PFSK-1 (cell line): ENCODE data around the gene UBE2M.

Experiments used
- FOXP2 ChIP-seq: optimal IDR thresholded peaks from 2 replicates; pipeline ENCODE3; 2011; ENCODE audit warnings: borderline replicate concordance, control low read depth, inconsistent platforms; ENCODE audit not compliant: insufficient read depth; ENCODE audit errors: extremely low read length, extremely low read depth
- POLR2AphosphoS5 ChIP-seq: IDR thresholded peaks from 2 replicates; pipeline ENCODE4 v1.6.1; 2012; ENCODE audit warnings: low read depth, mild to moderate bottlenecking, control low read depth, low read length, moderate library complexity
- REST ChIP-seq, 2 experiments: IDR thresholded peaks; 2 replicates each; pipeline versions ENCODE4 v1.6.1 to v1.8.0; 2011 to 2012; ENCODE audit warnings: low read depth in 2 of 2, low read length in 2 of 2, control low read depth in 1 of 2, inconsistent platforms in 1 of 2, mild to moderate bottlenecking in 1 of 2, moderate library complexity in 1 of 2; ENCODE audit not compliant: insufficient read depth in 1 of 2
- SIN3A ChIP-seq: IDR thresholded peaks from 2 replicates; pipeline ENCODE4 v1.6.1; 2012; ENCODE audit warnings: mild to moderate bottlenecking, low read length, moderate library complexity, borderline replicate concordance; ENCODE audit not compliant: insufficient read depth
- TAF1 ChIP-seq: IDR thresholded peaks from 2 replicates; pipeline ENCODE4 v1.6.1; 2012; ENCODE audit warnings: low read length, control low read depth, borderline replicate concordance; ENCODE audit not compliant: insufficient read depth

DNA sequence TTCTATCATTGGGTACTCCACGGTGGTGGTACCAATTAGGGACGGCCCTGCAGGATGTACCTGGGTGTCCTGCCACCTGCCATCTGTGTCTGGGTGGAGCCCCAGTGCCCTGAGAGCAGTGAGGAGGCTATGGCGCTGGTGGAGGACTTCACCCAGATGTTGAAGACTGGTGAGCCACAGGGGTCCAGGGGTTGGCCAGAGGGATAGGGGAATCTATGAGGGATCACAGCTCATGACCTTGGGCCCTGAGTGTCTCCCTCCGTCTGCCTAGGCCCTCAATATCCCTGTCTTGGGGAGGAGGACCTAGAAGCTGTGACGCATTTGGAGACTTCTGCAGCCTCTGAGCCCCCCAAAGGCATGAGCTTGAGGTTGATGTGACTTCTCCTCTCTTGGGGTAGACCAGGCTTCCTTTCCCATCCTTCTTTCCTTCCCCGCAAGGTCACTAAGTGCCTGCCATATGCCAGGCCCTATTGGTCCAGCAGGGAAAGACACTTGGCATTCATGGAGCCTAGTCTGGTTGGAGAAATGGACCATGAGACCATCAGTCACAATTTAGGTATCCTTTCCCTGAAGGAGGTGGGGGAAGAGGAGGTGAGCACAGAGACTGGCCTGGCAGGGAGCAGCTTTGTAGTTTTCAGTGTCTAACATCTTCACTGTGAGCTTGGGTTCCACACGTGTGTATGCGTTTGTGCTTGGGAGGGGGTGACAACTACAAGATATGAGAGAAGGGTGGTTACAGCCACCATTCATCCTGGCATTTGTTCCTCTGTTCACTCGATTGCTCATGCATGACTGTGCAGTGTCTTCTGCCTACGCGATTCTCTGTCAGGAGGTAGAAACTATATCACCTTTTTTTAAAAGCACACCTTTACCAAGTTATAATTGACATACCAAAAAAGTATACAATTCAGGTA, 19.9 kb upstream of the UBE2M start:
- no peak for TF ChIP-seq POLR2AphosphoS5
- no peak for TF ChIP-seq FOXP2
- TF ChIP-seq TAF1, result no peak
- no peak for TF ChIP-seq REST (IDR thresholded peaks at IDR 0.05; ENCODE audit: insufficient read depth in 1 of 2, low read depth in 2 of 2, low read length in 2 of 2)
- no peak for TF ChIP-seq SIN3A
